Stimulated activated naive CD8-positive, alpha-beta T cell treated with anti-CD3 and anti-CD28 coated beads, Interleukin-15, Interleukin-2, amounts not matched to agents 100 ng/mL and 50 ng/mL, for 24 hours (primary cell): ENCODE measurements around the gene BEST3.

Source experiments
- H3K27ac Mint-ChIP-seq: one replicate; pipeline ENCODE4 v1.8.0; 2021; ENCODE audit warnings: mild to moderate bottlenecking, mixed read lengths
- H3K27me3 Mint-ChIP-seq: one replicate; pipeline ENCODE4 v1.8.0; 2021; ENCODE audit warnings: mixed read lengths
- H3K36me3 Mint-ChIP-seq: one replicate; pipeline ENCODE4 v1.8.0; 2021; ENCODE audit warnings: low read depth, mixed read lengths
- H3K4me1 Mint-ChIP-seq: one replicate; pipeline ENCODE4 v1.8.0; 2021; ENCODE audit warnings: low read depth, mixed read lengths
- H3K4me3 Mint-ChIP-seq: one replicate; pipeline ENCODE4 v1.8.0; 2021; ENCODE audit warnings: mild to moderate bottlenecking, mixed read lengths
- H3K9me3 Mint-ChIP-seq: one replicate; pipeline ENCODE4 v1.8.0; 2021; ENCODE audit warnings: mixed read lengths

Gene BEST3

GRCh38 chr12:69703146-69703642 lies 4.1 kb upstream of the BEST3 start:
- no peaks in the 10 kb centered on the region for H3K36me3 Mint-ChIP-seq
- H3K9me3 Mint-ChIP-seq, result no peaks in the 10 kb centered on the region
- H3K27me3 Mint-ChIP-seq, result peaks cover 16% of the 10 kb centered on the region
- H3K4me3 Mint-ChIP-seq, result no peak overlapping the region
- no peak overlapping the region for H3K27ac Mint-ChIP-seq
- H3K4me1 Mint-ChIP-seq, result no peaks in the 10 kb centered on the region

- H3K27ac Mint-ChIP-seq, result no peak overlapping the region
- H3K36me3 Mint-ChIP-seq, result no peaks in the 10 kb centered on the region
- H3K27me3 Mint-ChIP-seq, result peaks cover 16% of the 10 kb centered on the region
- H3K4me1 Mint-ChIP-seq, result no peaks in the 10 kb centered on the region
- no peak overlapping the region for H3K4me3 Mint-ChIP-seq
- H3K9me3 Mint-ChIP-seq, result no peaks in the 10 kb centered on the region
These were observed 2.7 kb upstream of the BEST3 start for GRCh38 chr12:69701826-69702225.

- Mint-ChIP-seq H3K36me3 (no peaks in the 10 kb centered on the region), H3K27me3 (peaks cover 8% of the 10 kb centered on the region), H3K27ac (no peak overlapping the region), H3K4me3 (no peak overlapping the region), H3K9me3 (no peaks in the 10 kb centered on the region), H3K4me1 (no peaks in the 10 kb centered on the region)
These were observed 1.0 kb downstream of the BEST3 start for GRCh38 chr12:69698054-69698453.

GRCh38 chr12:69694123-69694522 lies 5.0 kb downstream of the BEST3 start:
- H3K9me3 Mint-ChIP-seq, result no peaks in the 10 kb centered on the region
- no peaks in the 10 kb centered on the region for H3K36me3 Mint-ChIP-seq
- no peak overlapping the region for H3K4me3 Mint-ChIP-seq
- no peak overlapping the region for H3K27ac Mint-ChIP-seq
- peaks cover 6% of the 10 kb centered on the region for H3K4me1 Mint-ChIP-seq
- H3K27me3 Mint-ChIP-seq, result peaks cover 8% of the 10 kb centered on the region

GRCh38 chr12:69689638-69690037 lies 9.5 kb downstream of the BEST3 start:
- H3K9me3 Mint-ChIP-seq, result no peaks in the 10 kb centered on the region
- peaks cover 12% of the 10 kb centered on the region for H3K27me3 Mint-ChIP-seq
- no peak overlapping the region for H3K27ac Mint-ChIP-seq

GRCh38 chr12:69688471-69689427 lies 10.4 kb downstream of the BEST3 start:
- H3K27me3 Mint-ChIP-seq, result peaks cover 20% of the 10 kb centered on the region
- no peaks in the 10 kb centered on the region for H3K9me3 Mint-ChIP-seq
- no peaks in the 10 kb centered on the region for H3K36me3 Mint-ChIP-seq
- no peak overlapping the region for H3K4me3 Mint-ChIP-seq
- H3K27ac Mint-ChIP-seq, result no peak overlapping the region
- peaks cover 9% of the 10 kb centered on the region for H3K4me1 Mint-ChIP-seq

More at GRCh38 chr12:69689638-69690037, 9.5 kb downstream of the BEST3 start:
- Mint-ChIP-seq H3K4me1 (peaks cover 9% of the 10 kb centered on the region), H3K4me3 (no peak overlapping the region), H3K36me3 (no peaks in the 10 kb centered on the region)

GRCh38 chr12:69688021-69688420 lies 11.1 kb downstream of the BEST3 start:
- Mint-ChIP-seq H3K36me3 (no peaks in the 10 kb centered on the region), H3K9me3 (no peaks in the 10 kb centered on the region), H3K4me1 (peaks cover 9% of the 10 kb centered on the region), H3K27me3 (peaks cover 21% of the 10 kb centered on the region), H3K4me3 (no peak overlapping the region), H3K27ac (no peak overlapping the region)

- Mint-ChIP-seq H3K27me3 (peaks cover 23% of the 10 kb centered on the region), H3K36me3 (no peaks in the 10 kb centered on the region), H3K27ac (no peak overlapping the region), H3K4me3 (no peak overlapping the region), H3K4me1 (peaks cover 9% of the 10 kb centered on the region), H3K9me3 (no peaks in the 10 kb centered on the region)
These were observed 11.7 kb downstream of the BEST3 start for GRCh38 chr12:69687390-69687789.

- Mint-ChIP-seq H3K9me3 (no peaks in the 10 kb centered on the region), H3K4me3 (no peak overlapping the region), H3K27me3 (peaks cover 23% of the 10 kb centered on the region), H3K36me3 (no peaks in the 10 kb centered on the region), H3K4me1 (peaks cover 9% of the 10 kb centered on the region), H3K27ac (no peak overlapping the region)
These were observed 12.4 kb downstream of the BEST3 start for GRCh38 chr12:69686731-69687130.

GRCh38 chr12:69685810-69686209 lies 13.3 kb downstream of the BEST3 start:
- no peak overlapping the region for H3K27ac Mint-ChIP-seq
- H3K4me3 Mint-ChIP-seq, result no peak overlapping the region
- peaks cover 23% of the 10 kb centered on the region for H3K27me3 Mint-ChIP-seq
- no peaks in the 10 kb centered on the region for H3K9me3 Mint-ChIP-seq
- no peaks in the 10 kb centered on the region for H3K36me3 Mint-ChIP-seq
- peaks cover 9% of the 10 kb centered on the region for H3K4me1 Mint-ChIP-seq

GRCh38 chr12:69684466-69684865 lies 14.6 kb downstream of the BEST3 start:
- no peaks in the 10 kb centered on the region for H3K36me3 Mint-ChIP-seq
- no peaks in the 10 kb centered on the region for H3K9me3 Mint-ChIP-seq
- H3K4me3 Mint-ChIP-seq, result no peak overlapping the region
- H3K27me3 Mint-ChIP-seq, result peaks cover 21% of the 10 kb centered on the region
- peaks cover 6% of the 10 kb centered on the region for H3K4me1 Mint-ChIP-seq
- no peak overlapping the region for H3K27ac Mint-ChIP-seq

- H3K36me3 Mint-ChIP-seq, result no peaks in the 10 kb centered on the region
- H3K27ac Mint-ChIP-seq, result no peak overlapping the region
- peaks cover 19% of the 10 kb centered on the region for H3K27me3 Mint-ChIP-seq
- no peak overlapping the region for H3K4me3 Mint-ChIP-seq
- no peaks in the 10 kb centered on the region for H3K9me3 Mint-ChIP-seq
- no peaks in the 10 kb centered on the region for H3K4me1 Mint-ChIP-seq
These were observed 16.9 kb downstream of the BEST3 start for GRCh38 chr12:69682110-69682755.

GRCh38 chr12:69679119-69679518 lies 20.0 kb downstream of the BEST3 start:
- Mint-ChIP-seq H3K27me3 (peaks cover 7% of the 10 kb centered on the region), H3K4me3 (no peak overlapping the region), H3K4me1 (no peaks in the 10 kb centered on the region), H3K27ac (no peak overlapping the region), H3K36me3 (no peaks in the 10 kb centered on the region), H3K9me3 (no peaks in the 10 kb centered on the region)

- Mint-ChIP-seq H3K27ac (no peak overlapping the region), H3K27me3 (no peaks in the 10 kb centered on the region), H3K36me3 (no peaks in the 10 kb centered on the region), H3K9me3 (no peaks in the 10 kb centered on the region), H3K4me1 (no peaks in the 10 kb centered on the region), H3K4me3 (no peak overlapping the region)
These were observed 22.7 kb downstream of the BEST3 start for GRCh38 chr12:69676257-69677012.

- no peak overlapping the region for H3K4me3 Mint-ChIP-seq
- no peaks in the 10 kb centered on the region for H3K9me3 Mint-ChIP-seq
- no peak overlapping the region for H3K27ac Mint-ChIP-seq
- no peaks in the 10 kb centered on the region for H3K36me3 Mint-ChIP-seq
- H3K27me3 Mint-ChIP-seq, result no peaks in the 10 kb centered on the region
- H3K4me1 Mint-ChIP-seq, result no peaks in the 10 kb centered on the region
These were observed 26.9 kb downstream of the BEST3 start for GRCh38 chr12:69672195-69672594.
